ENCODE data around the gene FOXN3.

FOXN3 gene

GRCh38 chr14:89384023-89384422 is 33.0 kb downstream of the FOXN3 start:
- no peak for DNase-seq (ENCODE audit: low spot score)

GRCh38 chr14:89382901-89383845 is 33.9 kb downstream of the FOXN3 start:
- no peak for DNase-seq (ENCODE audit: low spot score)

GRCh38 chr14:89382487-89382886 is 34.5 kb downstream of the FOXN3 start:
- DNase-seq (ENCODE audit: low spot score): no peak

- DNase-seq (ENCODE audit: low spot score): peak; percentile 54
These were observed 36.9 kb downstream of the FOXN3 start for GRCh38 chr14:89379891-89380820.

GRCh38 chr14:89379006-89379405 is 38.0 kb downstream of the FOXN3 start:
- no peak for DNase-seq (ENCODE audit: low spot score)

- DNase-seq (ENCODE audit: low spot score): no peak
These were observed 38.9 kb downstream of the FOXN3 start for GRCh38 chr14:89378119-89378518.

- no peak for DNase-seq (ENCODE audit: low spot score)
These were observed 39.5 kb downstream of the FOXN3 start for GRCh38 chr14:89377544-89377943.

- no peak for DNase-seq (ENCODE audit: low spot score)
These were observed 42.1 kb downstream of the FOXN3 start for GRCh38 chr14:89374908-89375307.

- no peak for DNase-seq (ENCODE audit: low spot score)
These were observed 43.8 kb downstream of the FOXN3 start for GRCh38 chr14:89373185-89373584.

- no peak for DNase-seq (ENCODE audit: low spot score)
These were observed 44.5 kb downstream of the FOXN3 start for GRCh38 chr14:89372512-89372883.

GRCh38 chr14:89371585-89372511 is 45.2 kb downstream of the FOXN3 start:
- DNase-seq (ENCODE audit: low spot score): no peak

- DNase-seq (ENCODE audit: low spot score): no peak
These were observed 46.3 kb downstream of the FOXN3 start for GRCh38 chr14:89370781-89371180.

GRCh38 chr14:89370381-89370780 is 46.7 kb downstream of the FOXN3 start:
- no peak for DNase-seq (ENCODE audit: low spot score)

- DNase-seq (ENCODE audit: low spot score): no peak
These were observed 47.4 kb downstream of the FOXN3 start for GRCh38 chr14:89369656-89370055.

GRCh38 chr14:89368490-89369477 is 48.2 kb downstream of the FOXN3 start:
- DNase-seq (ENCODE audit: low spot score): no peak

GRCh38 chr14:89367779-89368120 is 49.3 kb downstream of the FOXN3 start:
- DNase-seq (ENCODE audit: low spot score): no peak

- no peak for DNase-seq (ENCODE audit: low spot score)
These were observed 49.9 kb downstream of the FOXN3 start for GRCh38 chr14:89366864-89367778.

- DNase-seq (ENCODE audit: low spot score): no peak
These were observed 51.8 kb downstream of the FOXN3 start for GRCh38 chr14:89365061-89365801.
